ENCODE measurements around the gene CDC25A.
"Not testable (repeated sequence)": the region's sequence is repeated elsewhere in the genome, so short reads cannot be mapped to it uniquely, and the experiment has no call there.

Gene CDC25A

DNA sequence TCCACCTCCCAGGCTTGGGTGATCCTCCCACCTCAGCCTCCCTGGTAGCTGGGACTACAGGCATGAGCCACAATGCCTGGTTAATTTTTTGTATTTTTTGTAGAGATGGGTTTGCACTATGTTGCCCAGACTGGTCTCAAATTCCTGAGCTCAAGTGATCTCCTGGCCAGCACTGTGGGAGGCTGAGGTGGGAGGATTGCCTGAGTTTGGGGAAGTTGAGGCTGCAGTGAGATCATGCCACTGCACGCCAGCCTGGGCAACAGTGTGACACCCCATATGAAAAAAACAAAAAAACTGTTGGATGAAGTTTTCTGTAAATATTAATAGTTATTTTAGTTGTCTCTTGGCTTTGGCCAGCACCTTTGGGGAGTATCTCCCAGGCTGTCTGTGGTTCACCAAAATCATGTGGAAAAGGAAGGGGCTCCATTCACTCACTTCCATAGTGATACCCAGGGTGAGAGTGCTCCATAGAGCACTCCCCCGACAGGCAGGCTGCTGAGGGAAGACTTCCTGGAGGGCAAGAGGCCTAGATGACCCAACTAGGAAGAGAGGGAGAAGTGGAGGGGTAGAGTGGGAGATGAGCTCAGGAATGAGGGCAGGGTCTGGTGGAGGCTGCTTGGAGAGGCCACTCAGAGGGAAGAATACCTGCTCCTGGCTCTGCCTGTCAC is 47.1 kb downstream of the CDC25A start:
- DNase-seq = no peak

DNA sequence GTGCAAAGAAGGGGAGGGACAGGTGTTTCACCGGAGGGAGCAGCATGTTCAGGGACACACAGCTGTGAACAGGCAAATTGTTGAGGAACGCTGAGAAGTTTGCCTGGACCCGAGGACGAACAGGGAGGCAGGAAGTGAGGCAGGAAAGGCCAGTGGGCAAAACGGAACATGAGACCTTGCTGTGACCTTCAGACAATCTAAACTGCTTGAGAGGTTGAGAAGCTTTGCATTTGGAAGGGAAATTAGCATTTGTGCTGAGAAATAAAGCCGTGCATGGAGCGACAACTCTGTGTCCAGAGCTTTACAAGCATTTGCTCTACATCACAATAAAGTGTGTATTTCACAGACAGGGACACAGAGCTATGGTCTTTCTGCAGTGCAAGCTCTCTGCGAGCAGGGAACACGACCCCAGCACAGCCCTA is 47.9 kb downstream of the CDC25A start:
- DNase-seq = no peak

DNA sequence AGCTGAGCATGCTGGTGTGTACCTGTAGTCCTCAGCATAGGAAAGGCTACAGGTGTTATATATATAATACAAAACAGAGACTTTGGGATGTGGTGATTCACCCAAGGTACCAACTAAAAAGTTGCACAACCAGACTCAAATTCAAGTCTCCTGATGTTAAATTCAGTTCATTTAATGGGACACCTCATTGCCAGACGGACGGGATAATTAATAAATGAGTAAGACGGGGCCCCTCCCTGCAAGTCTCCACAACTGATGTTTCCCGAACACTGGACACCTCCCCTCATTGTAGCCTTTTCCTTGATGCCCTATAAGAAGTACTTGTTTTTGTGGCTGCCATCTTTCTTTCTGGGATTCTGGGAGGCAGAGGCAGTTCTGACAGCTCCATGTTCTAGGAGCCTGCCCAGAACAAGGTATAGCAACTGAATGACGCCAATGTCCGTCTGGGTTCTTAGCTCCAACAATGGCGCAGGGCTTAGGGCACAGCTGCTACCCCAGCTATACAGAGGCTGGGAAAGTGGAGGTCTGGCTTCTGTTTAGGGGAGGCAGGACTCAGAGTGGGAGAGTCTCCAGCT is 50.7 kb downstream of the CDC25A start:
- DNase-seq = no peak

DNA sequence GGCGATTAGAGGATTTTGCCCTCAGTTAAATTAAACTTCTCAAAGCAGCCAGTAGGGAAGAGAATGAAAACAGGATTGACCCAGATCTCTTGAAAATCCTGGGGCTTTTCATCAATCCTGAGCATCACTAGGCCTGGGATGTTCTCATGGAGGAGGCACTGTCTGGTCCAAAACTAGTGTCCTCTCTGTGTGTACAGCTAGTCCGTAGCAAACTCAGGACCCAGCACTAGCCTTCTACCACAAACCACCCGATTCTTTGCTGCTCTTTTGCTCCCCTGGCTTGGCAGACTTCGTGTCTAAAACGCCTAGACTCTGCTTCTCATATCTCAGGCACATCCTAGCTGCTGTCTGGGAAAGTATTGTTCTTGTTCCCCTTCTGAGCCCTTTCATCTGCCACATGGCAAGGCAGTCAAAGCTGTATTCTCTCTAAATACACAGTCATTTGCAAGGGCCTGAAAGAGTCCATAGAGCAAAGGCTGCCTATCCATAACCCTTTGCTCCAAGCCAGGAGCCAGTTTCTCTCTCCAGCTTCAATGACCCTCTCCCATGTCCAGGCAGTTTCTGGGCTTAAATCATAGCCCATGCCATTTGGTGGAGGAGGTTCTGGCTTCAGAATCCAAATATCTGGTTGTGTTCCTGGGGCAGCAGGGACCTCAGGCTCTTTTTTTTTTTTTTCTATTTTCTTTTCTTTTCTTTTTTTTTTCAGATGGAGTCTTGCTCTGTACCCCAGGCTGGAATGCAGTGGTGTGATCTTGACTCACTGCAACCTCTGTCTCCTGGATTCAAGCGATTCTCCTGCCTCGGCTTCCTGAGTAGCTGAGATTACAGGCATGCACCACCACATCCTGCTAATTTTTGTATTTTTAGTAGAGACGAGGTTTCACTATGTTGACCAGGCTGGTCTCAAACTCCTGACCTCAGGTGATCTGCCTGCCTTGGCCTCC is 52.4 kb downstream of the CDC25A start:
- peak; percentile 18 for DNase-seq

DNA sequence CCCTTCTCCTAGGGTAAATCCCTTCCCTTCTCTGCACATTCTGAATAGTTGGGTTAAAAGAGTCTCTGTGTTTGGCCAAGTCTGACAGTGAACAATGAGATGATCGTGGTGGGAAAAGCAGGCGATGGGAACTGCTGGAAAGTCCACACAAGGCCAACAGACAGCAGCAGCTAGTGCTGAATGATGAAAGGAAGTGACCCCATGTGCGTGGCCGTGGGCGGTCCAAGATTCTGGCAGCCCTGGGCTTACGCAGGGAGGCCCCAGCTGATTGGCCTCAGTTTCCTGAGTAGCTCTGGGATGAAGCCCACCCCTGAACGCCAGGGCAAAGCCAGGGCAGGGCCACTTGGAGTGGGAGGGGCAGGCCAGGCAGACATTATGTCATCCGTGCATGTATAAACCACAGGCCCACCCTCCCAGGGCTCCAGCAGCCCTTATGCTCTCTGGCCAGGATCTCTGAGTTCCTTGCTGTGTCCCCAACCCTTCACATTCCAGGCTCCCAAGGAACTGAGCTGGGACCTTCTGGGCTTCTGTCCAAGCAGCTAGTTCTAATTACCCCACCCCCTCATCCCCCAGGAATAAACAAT is 57.8 kb downstream of the CDC25A start:
- peak; percentile 62 for DNase-seq

DNA sequence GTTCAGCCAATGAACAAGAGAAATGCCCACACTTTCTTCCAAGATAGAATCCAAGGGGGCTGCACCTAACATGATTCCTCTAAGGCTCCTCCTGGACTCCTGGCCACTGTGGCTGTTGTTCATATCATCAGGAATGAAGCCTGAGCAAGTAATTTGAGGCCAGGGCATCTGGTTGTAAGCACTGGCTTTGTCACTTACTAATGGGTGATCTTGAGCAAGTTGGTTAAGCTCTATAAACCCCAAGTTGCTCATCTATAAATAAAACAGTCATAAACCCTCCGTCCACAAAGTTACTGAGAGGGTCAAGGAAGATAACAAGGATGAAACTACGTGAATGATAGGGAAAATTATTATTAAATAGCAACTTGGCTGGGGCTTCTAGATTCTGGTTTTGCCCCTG is 58.3 kb downstream of the CDC25A start:
- DNase-seq = no peak

DNA sequence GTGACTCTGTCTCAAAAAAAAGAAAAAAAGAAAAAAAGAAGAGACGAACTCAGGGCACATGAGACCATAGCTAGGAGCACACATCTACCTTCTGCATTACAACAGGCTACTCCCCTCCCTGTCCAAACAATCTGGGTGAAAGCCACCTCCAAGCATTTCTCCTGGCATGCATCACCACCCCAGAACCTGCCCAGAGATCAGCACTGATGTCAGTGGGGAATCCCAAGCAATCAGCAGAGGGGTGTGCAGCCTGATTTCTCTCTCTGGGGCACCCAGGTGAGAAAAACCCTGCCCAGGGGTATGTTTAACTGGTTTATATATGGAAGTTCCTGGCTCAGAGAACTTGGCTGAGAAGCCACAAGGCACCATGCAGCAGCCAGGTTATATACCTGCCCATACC is 59.4 kb downstream of the CDC25A start:
- no peak for DNase-seq

DNA sequence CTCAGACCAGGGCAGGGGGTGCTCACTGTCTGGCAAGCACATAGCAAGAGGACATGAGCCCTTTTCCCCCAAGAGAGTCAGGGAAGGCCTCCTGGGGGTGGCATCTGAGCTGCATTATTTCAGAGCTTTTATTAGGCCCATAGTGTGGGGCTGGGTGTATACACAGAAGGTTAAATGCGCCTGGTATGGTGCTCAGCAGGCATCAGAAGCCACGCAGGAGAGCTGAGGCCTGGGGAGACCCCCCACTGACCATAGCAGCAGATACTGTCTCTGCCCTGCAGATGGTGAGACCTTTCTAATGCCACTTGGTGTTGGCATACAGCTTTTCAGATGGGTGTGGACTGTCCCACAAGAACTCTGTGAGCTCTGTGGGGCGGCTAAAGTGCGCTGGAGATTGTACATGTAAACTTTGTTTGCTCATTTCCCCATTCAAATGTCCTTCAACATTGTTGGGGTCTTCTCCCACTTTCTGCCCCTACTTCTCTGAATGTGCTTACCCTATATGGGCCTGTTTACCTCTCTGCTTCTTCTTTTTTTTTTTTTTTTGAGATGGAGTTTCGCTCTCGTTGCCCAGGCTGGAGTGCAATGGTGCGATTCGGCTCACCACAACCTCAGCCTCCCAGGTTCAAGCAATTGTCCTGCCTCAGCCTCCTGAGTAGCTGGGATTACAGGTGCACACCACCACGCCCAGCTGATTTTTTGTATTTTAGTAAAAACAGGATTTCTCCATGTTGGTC is 62.2 kb downstream of the CDC25A start:
- DNase-seq = no peak

DNA sequence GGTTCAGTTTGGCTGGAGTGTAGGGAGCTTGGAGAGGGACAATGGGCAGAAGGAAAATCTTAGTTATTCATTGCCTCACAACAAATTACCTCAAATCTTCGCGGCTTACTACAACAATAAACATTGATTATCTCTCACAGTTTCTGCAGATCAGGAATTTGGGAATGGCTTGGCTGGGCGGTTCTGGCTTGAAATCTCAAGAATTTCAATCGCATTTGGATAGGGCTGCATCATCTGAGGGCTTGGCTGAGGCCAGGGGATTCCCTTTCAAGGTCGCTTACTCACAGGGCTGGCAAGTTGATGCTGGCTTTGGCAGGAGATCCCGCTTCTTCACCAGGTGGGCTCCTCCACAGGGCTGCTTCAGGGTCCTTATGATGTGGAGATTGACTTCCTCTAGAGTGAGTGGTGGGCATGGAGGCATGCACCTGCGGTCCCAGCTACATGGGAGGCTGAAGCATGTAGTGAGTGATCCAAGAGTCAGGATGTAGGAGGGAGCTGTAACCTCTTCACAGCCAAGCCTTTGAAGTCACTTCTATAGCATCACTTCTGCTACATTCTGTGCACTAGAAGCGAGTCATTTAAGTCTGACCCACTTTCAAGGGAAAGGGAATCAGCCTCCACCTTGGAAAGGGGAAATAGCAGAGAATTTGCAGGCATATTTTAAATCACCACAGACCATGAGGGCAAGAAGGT is 63.1 kb downstream of the CDC25A start:
- no peak for DNase-seq

DNA sequence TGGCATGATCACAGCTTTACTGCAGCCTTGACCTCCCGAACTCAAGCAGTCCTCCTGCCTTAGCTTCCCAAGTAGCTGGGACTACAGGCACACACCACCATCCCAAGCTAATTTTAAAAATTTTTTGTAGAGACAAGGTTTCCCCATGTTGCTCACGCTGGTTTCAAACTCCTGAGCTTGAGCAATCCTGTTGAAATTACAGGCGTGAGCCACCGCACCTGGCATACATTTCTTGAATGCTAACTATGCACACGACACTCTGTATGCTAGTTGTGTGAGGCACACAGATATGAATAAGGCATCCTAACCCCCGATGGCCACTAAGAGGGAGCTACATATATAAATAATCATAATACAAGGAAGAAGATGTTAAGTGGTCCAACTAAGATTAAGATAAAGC is 64.9 kb downstream of the CDC25A start:
- DNase-seq = no peak

DNA sequence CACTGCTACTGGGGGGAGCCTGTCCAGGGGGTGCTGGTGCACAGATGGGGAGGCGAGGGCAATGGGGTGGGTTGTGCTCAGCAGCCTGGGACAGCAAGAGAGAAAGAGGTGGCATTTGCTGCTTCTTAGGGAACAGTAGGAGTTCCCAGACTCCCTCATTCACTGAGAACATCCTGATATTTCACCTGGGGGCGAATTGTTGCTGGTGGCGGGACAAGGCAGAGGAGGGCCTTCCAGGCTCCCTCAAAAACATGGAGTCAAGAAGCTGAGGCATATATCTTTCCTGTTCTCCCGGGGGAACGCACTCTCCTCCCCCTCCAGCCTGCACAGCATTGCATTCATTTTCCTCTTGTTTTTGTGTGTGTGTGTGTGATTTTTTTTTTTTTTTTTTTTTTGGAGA is 65.7 kb downstream of the CDC25A start:
- no peak for DNase-seq

DNA sequence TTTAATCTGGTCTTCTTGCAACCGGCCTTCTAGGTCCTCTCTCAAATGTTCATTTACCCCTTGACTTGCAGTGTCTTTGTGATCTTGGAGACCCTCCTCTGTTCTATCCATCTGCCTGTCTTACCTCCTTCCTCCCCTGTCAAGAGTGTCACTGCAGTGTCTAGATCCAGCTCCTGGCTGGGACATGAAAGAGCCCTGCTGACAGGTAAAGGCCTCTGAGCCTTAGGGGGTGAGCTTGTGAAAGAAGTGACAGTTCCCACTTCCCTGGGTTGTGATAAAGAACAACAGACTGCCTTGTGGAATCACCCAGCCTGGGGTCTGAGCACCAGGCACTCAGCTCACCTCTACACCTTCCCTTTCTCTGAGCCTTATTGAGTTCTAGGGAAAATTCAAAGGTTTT is 68.0 kb downstream of the CDC25A start:
- no peak for DNase-seq

DNA sequence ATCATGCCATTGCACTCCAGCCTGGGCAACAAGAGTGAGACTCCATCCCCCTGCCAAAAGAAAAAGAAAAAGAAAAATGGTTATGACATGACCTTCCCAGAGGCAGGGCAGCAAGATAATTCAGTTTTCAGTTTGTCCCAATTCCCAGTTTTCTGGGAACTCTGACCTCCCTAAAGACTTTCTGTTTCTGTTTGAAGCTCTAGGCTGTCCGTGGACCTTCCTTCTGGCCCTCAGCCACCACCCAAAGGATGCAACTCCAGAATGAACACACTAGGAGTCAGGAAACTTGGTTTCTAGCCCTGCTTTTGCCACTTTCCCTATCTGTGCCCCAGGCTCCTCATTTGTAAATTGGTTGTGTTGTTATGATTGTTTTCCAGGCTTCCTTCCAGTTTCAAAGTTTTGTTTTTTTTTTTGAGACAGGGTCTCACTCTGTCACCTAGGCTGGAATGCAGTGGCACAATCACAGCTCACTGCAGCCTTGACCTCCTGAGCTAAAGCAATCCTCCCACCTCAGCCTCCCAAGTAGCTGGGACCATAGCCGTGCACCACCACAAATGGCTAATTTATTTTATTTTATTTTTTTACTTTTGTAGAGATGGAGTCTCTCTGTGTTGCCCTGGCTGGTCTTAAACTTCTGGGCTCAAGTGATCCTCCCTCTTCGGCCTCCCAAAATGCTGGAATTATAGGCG is 68.6 kb downstream of the CDC25A start:
- no peak for DNase-seq

DNA sequence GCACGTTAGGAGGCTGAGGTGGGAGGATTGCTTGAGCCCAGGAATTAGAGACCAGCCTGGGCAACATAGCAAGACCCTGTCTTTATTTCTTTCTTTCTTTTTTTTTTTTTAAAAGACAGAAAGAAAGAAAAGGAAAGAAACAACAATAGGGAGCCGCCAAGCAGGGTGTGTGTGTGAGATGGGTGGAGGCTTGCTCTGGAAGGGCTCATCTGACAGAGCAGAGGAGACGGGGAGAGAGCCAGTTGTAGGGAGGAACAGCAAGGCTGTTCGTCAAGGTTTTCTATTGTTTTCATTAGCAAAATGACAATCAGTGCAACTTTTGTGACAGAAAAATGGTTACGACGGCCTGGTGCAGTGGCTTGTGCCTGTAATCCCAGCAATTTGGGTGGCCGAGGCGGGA is 69.3 kb downstream of the CDC25A start:
- DNase-seq = no peak

DNA sequence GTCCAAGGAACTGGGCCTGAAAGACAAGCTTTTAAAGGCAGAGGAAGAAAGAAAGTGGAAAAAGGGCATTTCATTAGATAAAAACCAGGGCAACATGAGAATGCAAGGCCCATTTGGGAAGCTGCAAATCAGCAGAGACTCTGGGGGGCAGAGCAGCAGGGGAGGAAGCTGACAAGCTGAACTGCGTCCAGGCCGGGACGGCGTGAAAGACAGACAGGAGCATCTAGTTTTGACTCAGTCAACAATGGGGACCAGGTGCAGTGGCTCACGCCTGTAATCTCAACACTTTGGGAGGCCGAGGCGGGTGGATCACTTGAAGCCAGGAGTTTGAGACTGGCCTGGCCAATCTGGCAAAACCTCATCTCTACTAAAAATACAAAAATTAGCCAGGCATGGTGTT is 69.9 kb downstream of the CDC25A start:
- no peak for DNase-seq

DNA sequence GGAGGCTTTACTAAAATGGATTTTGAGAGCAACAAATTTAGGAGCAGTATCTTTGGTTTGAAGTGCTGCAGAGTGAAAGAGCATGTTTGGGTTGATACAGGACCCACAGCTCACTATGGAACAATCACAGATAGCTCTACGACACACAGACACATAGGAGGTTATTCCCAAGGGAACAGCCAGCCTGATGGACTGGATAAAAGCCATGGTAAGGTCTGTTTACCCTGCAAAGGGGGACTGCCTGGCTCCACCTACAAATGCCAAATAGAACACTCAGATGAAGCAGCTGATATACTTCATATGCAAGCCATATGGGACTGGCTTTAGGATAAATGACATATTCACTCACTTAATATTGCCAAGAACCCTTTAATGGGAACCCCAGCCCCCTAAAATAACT is 75.4 kb downstream of the CDC25A start:
- DNase-seq = no peak

DNA sequence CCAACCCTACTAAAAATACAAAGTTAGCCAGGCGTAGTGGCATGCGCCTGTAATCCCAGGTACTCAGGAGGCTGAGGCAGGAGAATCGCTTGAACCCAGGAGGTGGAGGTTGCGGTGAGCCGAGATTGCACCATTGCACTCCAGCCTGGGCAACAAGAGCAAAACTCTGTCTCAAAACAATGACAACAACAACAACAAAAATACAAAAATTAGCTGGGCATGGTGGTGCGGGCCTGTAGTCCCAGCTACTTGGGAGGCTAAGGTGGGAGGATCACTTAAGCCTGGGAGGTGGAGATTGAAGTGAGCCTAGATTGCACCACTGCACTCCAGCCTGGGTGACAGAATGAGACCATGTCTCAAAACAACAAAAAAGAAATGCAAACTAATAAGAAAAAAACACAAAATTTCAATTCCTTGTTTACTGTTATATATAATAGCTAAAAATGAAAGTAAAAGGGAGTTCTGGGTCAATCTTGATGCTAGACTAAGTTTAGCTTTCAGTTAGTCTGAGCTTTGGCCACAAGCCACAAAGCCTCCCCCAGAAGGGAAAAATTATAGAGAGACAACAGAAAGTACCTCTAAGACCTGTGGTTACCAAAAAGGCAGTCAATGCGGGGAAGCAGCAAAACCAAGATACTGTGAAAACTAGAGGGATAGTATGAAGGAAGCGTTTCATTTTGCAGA is 76.0 kb downstream of the CDC25A start:
- not testable (repeated sequence) for DNase-seq

DNA sequence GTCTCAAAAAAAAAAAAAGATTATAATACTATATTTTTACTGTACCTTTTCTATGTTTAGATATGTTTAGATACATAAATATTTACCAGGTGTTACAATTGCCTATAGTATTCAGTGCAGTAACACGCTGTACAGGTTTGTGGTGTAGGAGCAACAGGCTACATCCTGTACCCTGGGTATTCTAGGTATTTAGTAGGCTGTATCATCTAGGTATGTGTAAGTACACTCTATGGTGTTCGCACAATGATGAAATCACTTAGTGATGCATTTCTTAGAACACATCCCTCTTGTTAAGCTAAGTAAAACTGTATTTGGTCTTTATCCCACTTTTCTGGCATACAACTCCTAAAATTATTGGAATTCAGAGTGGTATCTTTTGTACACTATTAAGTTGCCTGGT is 77.8 kb downstream of the CDC25A start:
- no peak for DNase-seq

DNA sequence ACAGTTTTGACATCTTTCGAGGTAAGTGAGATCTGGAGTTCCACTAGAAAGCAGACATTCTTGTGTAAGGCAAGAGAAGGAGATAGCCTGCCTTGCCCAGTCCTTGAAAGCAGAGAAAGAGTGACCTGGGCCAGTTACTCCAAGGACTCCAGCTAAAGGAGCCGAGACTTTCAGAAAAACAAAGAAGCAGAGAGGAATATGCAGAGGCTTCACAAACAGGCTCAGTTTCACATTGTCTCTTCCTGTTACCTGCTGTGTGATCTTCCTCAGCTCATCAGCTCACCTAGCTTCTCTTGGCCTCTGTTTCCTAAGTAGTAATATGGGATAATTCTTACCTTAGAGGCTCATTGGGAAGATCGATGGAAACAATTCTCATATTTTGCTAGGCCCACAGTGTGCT is 81.0 kb downstream of the CDC25A start:
- no peak for DNase-seq
